Lower leg skin (tissue), 4 donors: Measurements from ENCODE around the gene MRPL41. TPM values are rescaled to one million over a fixed set of nuclear protein-coding genes. Genes with fewer than 3 reads are reported as not detected.
"Not testable (repeated sequence)": the region's sequence is repeated elsewhere in the genome, so short reads cannot be mapped to it uniquely, and the experiment has no call there.

ENCODE experiments used
- DNase-seq, 2 donors: peaks; one replicate each; pipeline ENCODE4 v3.0.0-alpha.2; 2019; ENCODE audit warnings: low spot score in 2 of 2
- H3K4me3 ChIP-seq: fragments of 200-600 bp; sonication (generic); 2 replicates; pipeline ENCODE4 v1.5.1; 2017; ENCODE audit warnings: mild to moderate bottlenecking, low read depth; ENCODE audit not compliant: poor library complexity, severe bottlenecking
- CTCF ChIP-seq, 3 donors: fragments of 450-650 bp; IDR thresholded peaks; one replicate each; pipeline ENCODE4 v1.5.1; 2016; ENCODE audit warnings: antibody characterized with exemption in 3 of 3, mild to moderate bottlenecking in 3 of 3, moderate library complexity in 2 of 3
- POLR2A ChIP-seq, 2 donors: fragments of 450-650 bp; IDR thresholded peaks; one replicate each; pipeline ENCODE4 v1.6.1; 2016 to 2017; ENCODE audit warnings: antibody characterized with exemption in 2 of 2, mild to moderate bottlenecking in 1 of 2, moderate library complexity in 1 of 2
- WGBS, 2 donors: methylation state at CpG; one replicate each; pipeline ENCODE4 v1.1.5; 2018; 5-methylcytosine and 5-hydroxymethylcytosine counted together
- intact Hi-C: fragments of 100-400 bp; cut with DNase I; formaldehyde crosslinking; loops from one replicate; pipeline ENCODE4 v1.15.0; 2023; ENCODE audit warnings: low total_unique reads
- total RNA-seq, 4 donors: library from RNA; depleted of rRNA; stranded (reverse); fragments of >200 nt; gene quantifications; one replicate each; pipeline ENCODE4 v1.1.0, GENCODE V29; 2016

Gene MRPL41
- total RNA-seq, 4 donors from 2014 or later, result 54.6 to 61.8 (median 58.5) TPM

- intact Hi-C loops, result no loop called here
- peak overlapping the region; percentile 50 for H3K4me3 ChIP-seq
- TF ChIP-seq POLR2A (IDR thresholded peaks at IDR 0.05) (no peak), CTCF (IDR thresholded peaks at IDR 0.05) (no peak)
- no peak for DNase-seq
- 12 to 19% methylated on average over 27 to 42 of the region's 58 CpGs for WGBS, 2 donors
Measured at GRCh38 chr9:137552022-137552768, 516 bp downstream of the MRPL41 start.

- 81 to 90% methylated on average over 10 of the region's 10 CpGs for WGBS, 2 donors
- intact Hi-C loops, H3K4me3 ChIP-seq, DNase-seq: not testable (repeated sequence)
Measured at GRCh38 chr9:137553654-137554053, 2.0 kb downstream of the MRPL41 start.

- intact Hi-C loops, result no loop called here
- TF ChIP-seq POLR2A (IDR thresholded peaks at IDR 0.05) (no peak), CTCF (IDR thresholded peaks at IDR 0.05) (no peak)
- no peak for DNase-seq
Measured at GRCh38 chr9:137554349-137554748, 2.7 kb downstream of the MRPL41 start.

GRCh38 chr9:137555179-137555578 lies 3.5 kb downstream of the MRPL41 start:
- intact Hi-C loops, result no loop called here
- no peak for TF ChIP-seq POLR2A (IDR thresholded peaks at IDR 0.05)
- TF ChIP-seq CTCF (IDR thresholded peaks at IDR 0.05), result no peak
- 90 to 91% methylated on average over 10 of the region's 10 CpGs for WGBS, 2 donors

More at GRCh38 chr9:137554349-137554748, 2.7 kb downstream of the MRPL41 start:
- 73 to 81% methylated on average over 1 of the region's 1 CpG for WGBS, 2 donors
- H3K4me3 ChIP-seq, result no peak overlapping the region

GRCh38 chr9:137556069-137556838 lies 4.6 kb downstream of the MRPL41 start:
- 78 to 80% methylated on average over 24 of the region's 24 CpGs for WGBS, 2 donors
- no peak for TF ChIP-seq CTCF (IDR thresholded peaks at IDR 0.05)
- TF ChIP-seq POLR2A (IDR thresholded peaks at IDR 0.05), result no peak
- intact Hi-C loops, result no loop called here
- no peak overlapping the region for H3K4me3 ChIP-seq
- no peak for DNase-seq

More at GRCh38 chr9:137555179-137555578, 3.5 kb downstream of the MRPL41 start:
- DNase-seq, result no peak
- no peak overlapping the region for H3K4me3 ChIP-seq

- no peak for TF ChIP-seq POLR2A (IDR thresholded peaks at IDR 0.05)
- TF ChIP-seq CTCF (IDR thresholded peaks at IDR 0.05), result no peak
- intact Hi-C loops, result no loop called here
- WGBS, 2 donors, result 94% methylated on average over 4 of the region's 4 CpGs
- DNase-seq, result no peak
- H3K4me3 ChIP-seq, result no peak overlapping the region
Measured at GRCh38 chr9:137558127-137558526, 6.4 kb downstream of the MRPL41 start.
